ENCODE measurements around the gene FGFR3. TPM values are rescaled to one million over a fixed set of nuclear protein-coding genes. Genes with fewer than 3 reads are reported as not detected.

FGFR3 gene
- total RNA-seq, 4 donors from 2014 or later = 0.22 to 1.3 (median 0.94) TPM; not detected in 1

DNA sequence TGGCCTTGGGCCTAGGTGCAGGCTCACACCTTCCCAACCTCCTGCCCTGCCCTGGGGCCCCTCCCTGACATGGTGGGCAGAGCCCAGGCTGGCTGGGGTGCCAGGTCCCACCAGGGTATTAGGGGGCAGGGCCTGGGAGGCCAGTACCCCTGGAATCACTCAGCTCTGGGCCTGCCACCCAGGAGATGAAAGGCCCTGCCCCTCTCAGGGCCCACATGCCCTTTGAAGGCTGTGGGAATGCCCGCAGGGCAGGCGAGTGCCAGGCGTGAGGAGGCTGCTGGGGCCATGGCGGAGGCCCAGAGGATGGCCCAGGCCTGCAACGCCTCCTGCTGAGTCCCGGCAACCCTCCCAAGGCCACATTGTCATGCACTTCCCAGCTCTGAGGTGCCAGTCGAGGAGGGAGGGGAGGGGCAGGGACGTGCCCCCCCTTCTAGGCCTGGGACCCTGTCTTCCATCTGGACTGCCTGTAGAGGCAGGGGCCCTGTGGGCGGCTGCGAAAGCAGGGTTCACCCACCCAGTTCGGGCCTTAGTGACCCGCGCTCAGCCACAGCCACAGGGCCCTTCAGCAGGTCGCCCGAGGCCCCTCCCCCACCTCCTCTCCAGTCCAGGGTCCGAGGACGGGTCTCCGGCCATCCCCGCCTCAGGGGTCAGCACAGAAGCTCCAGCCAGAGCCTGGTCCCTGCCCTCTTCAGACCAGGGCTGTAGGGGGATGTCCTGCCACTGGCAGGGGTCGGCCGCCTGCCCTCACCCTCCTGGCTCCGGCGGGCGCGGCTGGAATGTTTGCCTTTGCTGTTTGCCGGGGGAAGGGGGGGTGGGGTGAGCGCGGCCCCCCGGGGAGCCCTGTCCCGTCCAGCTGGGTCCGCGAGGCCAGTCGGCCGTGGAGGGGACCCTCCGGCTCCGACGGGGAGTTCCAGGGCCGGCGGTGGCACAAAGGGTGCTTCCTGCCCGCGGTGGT is 26.7 kb upstream of the FGFR3 start:
- TF ChIP-seq, protein P1, sequence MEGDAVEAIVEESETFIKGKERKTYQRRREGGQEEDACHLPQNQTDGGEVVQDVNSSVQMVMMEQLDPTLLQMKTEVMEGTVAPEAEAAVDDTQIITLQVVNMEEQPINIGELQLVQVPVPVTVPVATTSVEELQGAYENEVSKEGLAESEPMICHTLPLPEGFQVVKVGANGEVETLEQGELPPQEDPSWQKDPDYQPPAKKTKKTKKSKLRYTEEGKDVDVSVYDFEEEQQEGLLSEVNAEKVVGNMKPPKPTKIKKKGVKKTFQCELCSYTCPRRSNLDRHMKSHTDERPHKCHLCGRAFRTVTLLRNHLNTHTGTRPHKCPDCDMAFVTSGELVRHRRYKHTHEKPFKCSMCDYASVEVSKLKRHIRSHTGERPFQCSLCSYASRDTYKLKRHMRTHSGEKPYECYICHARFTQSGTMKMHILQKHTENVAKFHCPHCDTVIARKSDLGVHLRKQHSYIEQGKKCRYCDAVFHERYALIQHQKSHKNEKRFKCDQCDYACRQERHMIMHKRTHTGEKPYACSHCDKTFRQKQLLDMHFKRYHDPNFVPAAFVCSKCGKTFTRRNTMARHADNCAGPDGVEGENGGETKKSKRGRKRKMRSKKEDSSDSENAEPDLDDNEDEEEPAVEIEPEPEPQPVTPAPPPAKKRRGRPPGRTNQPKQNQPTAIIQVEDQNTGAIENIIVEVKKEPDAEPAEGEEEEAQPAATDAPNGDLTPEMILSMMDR (IDR thresholded peaks at IDR 0.05; ENCODE audit: low read depth) = no peak

GRCh38 chr4:1767061-1767769 is 25.9 kb upstream of the FGFR3 start:
- TF ChIP-seq, protein P1 (IDR thresholded peaks at IDR 0.05; ENCODE audit: low read depth) = no peak

DNA sequence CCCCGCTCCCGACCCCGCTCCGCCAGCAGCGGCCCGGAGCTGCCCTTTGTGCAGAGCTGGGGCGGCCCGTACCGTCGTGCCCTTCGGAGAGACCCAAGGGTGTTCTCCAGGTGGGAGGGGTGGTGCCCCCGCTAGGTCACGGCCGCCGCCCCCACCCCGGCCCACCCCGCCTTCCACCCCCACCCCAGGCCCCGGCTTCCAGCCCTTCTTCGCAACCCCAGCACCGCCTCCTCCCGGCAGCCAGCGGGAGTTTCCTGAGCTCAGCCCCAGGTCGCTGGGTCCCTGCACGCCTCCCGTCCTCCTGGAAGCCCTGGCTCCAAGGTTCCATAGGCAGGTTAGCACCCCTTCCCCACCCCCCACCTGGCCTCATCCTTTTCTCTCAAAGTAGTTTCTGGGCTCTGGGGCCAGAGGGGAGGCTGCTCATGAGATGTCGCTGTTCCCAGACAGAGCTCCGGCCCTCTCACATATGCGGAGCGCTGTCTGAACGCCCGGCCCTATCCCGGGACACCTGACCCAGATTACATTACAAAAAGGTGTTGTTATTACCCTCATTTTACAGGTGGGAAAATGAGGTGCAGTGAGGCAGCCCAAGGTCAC is 25.2 kb upstream of the FGFR3 start:
- TF ChIP-seq, protein P1 (IDR thresholded peaks at IDR 0.05; ENCODE audit: low read depth) = no peak

DNA sequence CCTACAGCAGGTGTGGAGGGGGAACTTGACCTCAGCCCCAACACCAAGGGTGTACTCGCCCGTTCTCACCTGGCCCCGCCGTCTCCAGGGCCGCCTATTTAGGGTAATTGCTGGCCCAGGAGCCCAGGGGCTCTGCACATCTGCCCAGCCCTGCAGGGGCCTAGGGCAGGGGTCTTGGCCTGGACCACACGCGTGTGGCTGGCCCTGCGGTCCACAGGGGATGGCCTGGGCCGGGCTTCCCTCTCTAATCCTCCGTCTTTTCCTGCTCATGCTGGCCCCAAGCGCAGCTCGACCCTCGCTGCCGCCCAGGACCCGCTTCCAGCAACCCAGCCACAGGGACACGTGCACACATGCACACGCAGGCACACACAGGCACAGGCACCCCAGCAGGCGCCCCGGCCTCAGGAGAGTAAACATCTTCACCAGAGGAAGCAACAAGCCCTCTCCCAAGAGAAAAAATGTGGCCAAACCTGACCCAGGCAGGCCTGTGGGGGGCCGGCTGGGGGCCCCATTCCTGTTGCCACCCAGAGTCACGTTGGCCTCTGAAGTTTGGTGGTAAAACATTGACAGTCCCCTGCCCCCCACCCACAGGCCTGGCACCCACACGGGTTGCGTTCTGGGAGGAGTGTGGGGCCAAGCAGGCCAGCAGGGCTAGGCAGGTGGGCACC is 24.6 kb upstream of the FGFR3 start:
- TF ChIP-seq, protein P1 (IDR thresholded peaks at IDR 0.05; ENCODE audit: low read depth) = no peak

DNA sequence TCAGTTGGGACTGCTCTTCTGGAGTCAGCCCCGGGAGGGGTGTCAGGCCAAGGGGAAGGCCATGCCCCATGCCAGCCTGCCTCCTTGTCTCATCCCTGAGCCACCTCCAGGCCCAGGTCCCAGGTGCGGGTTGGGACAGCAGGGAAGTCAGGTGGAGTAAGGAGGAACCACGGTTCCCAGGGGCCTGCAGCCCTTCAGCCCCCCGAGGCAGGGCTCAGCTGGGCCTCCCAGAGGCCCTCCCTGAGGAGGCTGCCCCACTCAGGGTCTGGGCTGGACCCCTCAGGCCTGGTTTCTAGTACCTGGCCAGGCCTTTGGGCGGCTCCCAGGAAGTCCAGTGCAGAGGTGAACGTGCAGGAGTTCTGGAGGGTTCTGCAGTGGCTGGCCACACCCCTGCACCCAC is 23.4 kb upstream of the FGFR3 start:
- TF ChIP-seq, protein P1 (IDR thresholded peaks at IDR 0.05; ENCODE audit: low read depth) = no peak

DNA sequence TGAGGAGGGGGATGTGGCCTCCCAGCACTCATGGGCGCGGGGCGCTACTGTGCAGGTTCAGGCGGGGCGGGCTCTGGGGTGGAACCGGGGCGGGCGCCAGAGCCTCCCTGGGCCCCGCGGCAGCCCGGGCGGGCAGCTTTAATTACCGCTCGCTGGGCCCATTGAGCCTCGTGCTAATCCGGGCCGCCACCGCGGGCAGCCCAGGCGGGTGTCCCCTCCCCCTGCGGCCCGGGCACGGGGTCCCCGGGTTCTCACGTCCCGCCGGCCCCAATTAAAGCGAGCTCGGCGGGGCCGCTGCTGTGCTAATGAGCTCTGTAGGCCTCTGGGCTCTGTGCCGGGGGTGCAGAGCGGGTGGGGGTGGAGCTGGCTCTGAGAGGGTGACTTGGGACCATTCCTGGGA is 22.8 kb upstream of the FGFR3 start:
- TF ChIP-seq, protein P1 (IDR thresholded peaks at IDR 0.05; ENCODE audit: low read depth) = no peak
